Epithelial cell of esophagus (primary cell): Measurements from ENCODE around the gene INPP4A.

Experiments used
- DNase-seq: peaks from one replicate; pipeline ENCODE4 v3.0.0; 2010; ENCODE audit warnings: low read depth
- H3K4me3 ChIP-seq: 2 replicates; pipeline ENCODE4 v1.5.1; 2011; ENCODE audit warnings: mild to moderate bottlenecking, low read length, control low read depth
- TF ChIP-seq, protein P1 (sequence below): IDR thresholded peaks from 2 replicates; pipeline ENCODE4 v1.5.1; 2011; ENCODE audit warnings: low read depth, mild to moderate bottlenecking, low read length, control low read depth, inconsistent platforms; ENCODE audit not compliant: insufficient read depth; ENCODE audit errors: missing control alignments

The INPP4A gene

GRCh38 chr2:98607104-98607503, 162.4 kb downstream of the INPP4A start:
- peak overlapping the region; percentile 77 for H3K4me3 ChIP-seq
- no peak for DNase-seq
- TF ChIP-seq, protein P1, sequence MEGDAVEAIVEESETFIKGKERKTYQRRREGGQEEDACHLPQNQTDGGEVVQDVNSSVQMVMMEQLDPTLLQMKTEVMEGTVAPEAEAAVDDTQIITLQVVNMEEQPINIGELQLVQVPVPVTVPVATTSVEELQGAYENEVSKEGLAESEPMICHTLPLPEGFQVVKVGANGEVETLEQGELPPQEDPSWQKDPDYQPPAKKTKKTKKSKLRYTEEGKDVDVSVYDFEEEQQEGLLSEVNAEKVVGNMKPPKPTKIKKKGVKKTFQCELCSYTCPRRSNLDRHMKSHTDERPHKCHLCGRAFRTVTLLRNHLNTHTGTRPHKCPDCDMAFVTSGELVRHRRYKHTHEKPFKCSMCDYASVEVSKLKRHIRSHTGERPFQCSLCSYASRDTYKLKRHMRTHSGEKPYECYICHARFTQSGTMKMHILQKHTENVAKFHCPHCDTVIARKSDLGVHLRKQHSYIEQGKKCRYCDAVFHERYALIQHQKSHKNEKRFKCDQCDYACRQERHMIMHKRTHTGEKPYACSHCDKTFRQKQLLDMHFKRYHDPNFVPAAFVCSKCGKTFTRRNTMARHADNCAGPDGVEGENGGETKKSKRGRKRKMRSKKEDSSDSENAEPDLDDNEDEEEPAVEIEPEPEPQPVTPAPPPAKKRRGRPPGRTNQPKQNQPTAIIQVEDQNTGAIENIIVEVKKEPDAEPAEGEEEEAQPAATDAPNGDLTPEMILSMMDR: no peak

DNA sequence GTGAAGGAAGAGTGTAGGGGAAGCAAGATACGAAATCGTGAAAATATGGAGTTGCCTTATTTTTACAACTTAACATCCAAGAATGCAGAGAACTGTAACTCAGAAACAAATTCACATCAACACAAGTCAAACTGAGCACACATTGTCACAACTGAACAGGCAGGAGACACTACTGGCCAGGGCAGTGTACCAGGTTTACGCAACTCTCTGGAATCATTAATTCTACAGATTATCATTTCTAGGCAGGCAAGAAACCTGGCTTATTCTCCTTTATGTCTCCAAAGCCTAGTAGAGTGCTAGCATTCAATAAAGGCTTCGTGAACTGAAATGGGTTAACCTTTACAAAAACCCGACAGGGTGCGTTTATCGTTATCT, 163.1 kb downstream of the INPP4A start:
- DNase-seq: peak; percentile 21
- TF ChIP-seq, protein P1: no peak
- H3K4me3 ChIP-seq: peak overlapping the region; percentile 77

DNA sequence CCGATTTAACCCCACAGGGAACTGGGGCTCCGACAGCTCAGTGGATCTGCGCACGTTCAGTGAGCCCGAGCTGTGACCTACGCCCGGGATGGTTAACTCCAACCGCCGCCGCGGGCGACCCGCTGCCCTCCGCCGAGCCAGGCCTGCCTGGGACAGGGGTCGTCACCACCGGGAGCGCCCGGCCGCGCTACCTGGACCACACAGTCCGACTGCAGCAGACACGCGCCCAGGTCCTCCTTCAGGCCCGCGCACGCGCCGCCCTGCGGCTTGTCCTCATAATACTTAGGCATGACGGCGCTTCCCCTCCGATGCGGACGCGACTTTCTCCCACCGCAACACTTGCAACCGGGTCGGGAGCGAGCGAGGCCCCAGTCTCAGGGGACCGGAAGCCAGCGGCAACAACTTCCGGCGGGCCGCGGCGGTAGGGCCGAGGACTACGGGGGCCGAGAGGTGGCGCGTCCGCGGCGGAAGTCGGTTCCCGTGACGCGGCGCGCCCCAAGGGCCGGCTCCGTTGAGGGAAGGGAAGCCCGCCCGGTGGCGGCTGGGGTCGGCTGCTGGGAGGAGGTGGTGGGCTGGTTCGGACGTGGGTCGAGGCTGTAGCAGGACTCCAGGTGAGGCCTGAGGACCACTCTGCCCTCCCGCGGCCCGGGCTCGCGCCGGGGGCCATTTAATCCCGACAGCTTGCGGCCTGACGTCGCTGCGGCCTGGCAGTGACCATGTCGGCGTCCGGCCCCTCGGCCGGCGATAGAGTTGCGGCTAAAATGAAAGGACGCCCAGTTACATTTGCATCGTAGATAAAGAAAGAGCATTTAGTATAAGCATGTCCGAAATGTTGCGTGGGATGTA, 163.7 kb downstream of the INPP4A start, which contains the start of the genes COA5 and UNC50:
COA5 (minus strand) TSS at position 397 of the 846 bp plus-strand sequence; CDS start at position 290, 107 bp downstream.
UNC50 (plus strand) TSS at position 474 of the 846 bp plus-strand sequence. CDS start 1,171 bp downstream, outside the sequence.
- H3K4me3 ChIP-seq: peak within 1 kb of the TSS; percentile 77
- TF ChIP-seq, protein P1: no peak
- peak; percentile 91 for DNase-seq

GRCh38 chr2:98608962-98609604, 164.4 kb downstream of the INPP4A start:
- TF ChIP-seq, protein P1: no peak
- H3K4me3 ChIP-seq: peak overlapping the region; percentile 77
- peak; percentile 20 for DNase-seq

DNA sequence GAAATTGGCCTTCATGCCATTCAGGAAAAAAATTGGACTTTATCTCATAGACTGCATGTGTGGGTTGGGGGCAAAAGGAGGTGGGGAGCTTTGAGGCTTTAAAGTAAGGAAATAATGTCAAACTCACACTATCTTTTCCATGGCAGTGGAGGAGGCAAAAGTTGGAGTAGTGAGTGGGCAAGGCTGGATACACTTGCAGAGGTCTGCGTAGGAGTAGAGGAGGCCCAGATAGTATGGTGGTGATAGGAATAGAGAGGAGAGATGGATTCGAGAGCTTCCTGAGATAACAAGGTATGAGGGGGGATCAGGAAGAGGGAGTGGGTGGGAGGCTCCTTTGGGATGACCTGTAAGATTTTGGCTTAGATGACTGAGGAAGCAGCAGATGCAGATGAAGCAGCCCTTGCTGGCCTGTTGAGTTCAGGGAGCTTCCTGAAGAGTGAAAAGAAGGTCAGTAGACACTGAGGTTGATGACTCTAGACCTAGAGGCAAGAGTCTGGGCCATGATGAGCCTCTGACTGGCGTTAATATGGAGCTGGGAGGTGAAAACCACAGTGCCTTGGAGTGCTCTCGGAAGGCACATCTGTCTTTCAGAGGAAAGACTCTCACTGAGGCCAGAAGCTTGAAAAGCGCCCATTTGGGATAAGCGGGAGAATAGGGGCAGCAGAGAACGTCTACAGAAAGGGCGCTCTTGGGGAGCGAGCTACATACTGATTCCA, 169.5 kb downstream of the INPP4A start:
- H3K4me3 ChIP-seq: no peak overlapping the region
- DNase-seq: no peak
- TF ChIP-seq, protein P1: no peak

GRCh38 chr2:98615481-98615880, 170.8 kb downstream of the INPP4A start:
- TF ChIP-seq, protein P1: no peak
- DNase-seq: peak; percentile 10
- H3K4me3 ChIP-seq: no peak overlapping the region
